Gastrocnemius medialis (tissue), 4 donors: Measurements from ENCODE around the gene STIM1. TPM values are rescaled to one million over a fixed set of nuclear protein-coding genes. Genes with fewer than 3 reads are reported as not detected.

Experiments used
- ATAC-seq, 2 donors: fragments of 150-250 bp; one replicate each; pipeline ENCODE4 v1.9.1; 2016
- DNase-seq, 2 donors: peaks; one replicate each; pipeline ENCODE4 v3.0.0-alpha.2; 2019
- H3K27ac ChIP-seq, 4 donors: fragments of 200-600 bp; sonication (generic); 1 replicate in 1 of 4; 2 replicates in 3 of 4; pipeline ENCODE4 v1.5.1; 2016 to 2018; ENCODE audit warnings: mild to moderate bottlenecking in 2 of 4, moderate library complexity in 1 of 4
- H3K27me3 ChIP-seq, 3 donors: fragments of 200-600 bp; sonication (generic) in 2 of 3; 1 replicate in 1 of 3; 2 replicates in 2 of 3; pipeline versions ENCODE4 v1.5.1 to v1.6.0; 2016 to 2019; ENCODE audit warnings: mild to moderate bottlenecking in 1 of 3, moderate library complexity in 1 of 3
- H3K36me3 ChIP-seq, 2 donors: fragments of 200-600 bp; sonication (generic) in 1 of 2; one replicate each; pipeline ENCODE4 v1.5.1; 2017 to 2018
- H3K4me1 ChIP-seq, 2 donors: fragments of 200-600 bp; sonication (generic) in 1 of 2; one replicate each; pipeline ENCODE4 v1.5.1; 2016 to 2017; ENCODE audit warnings: mild to moderate bottlenecking in 2 of 2
- H3K4me3 ChIP-seq, 4 donors: fragments of 200-600 bp; sonication (generic) in 3 of 4; 1 replicate in 1 of 4; 2 replicates in 3 of 4; pipeline ENCODE4 v1.5.1; 2016 to 2019; ENCODE audit warnings: mild to moderate bottlenecking in 2 of 4
- H3K9me3 ChIP-seq, 3 donors: fragments of 200-600 bp; sonication (generic) in 2 of 3; 1 replicate in 1 of 3; 2 replicates in 2 of 3; pipeline ENCODE4 v1.5.1; 2016 to 2019
- CTCF ChIP-seq, 5 experiments: fragments of 450-650 bp in 3 of 5; fragments of 200-600 bp in 2 of 5; sonication (generic) in 2 of 5; IDR thresholded peaks in 4 of 5; conservative IDR thresholded peaks in 1 of 5; 1 replicate in 4 of 5; 2 replicates in 1 of 5; pipeline ENCODE4 v1.5.1; 2016 to 2019; ENCODE audit warnings: antibody characterized with exemption in 5 of 5, mild to moderate bottlenecking in 3 of 5, moderate library complexity in 3 of 5
- POLR2A ChIP-seq, 2 donors: fragments of 450-650 bp; IDR thresholded peaks; one replicate each; pipeline ENCODE4 v1.6.1; 2017; ENCODE audit warnings: antibody characterized with exemption in 2 of 2, mild to moderate bottlenecking in 2 of 2, moderate library complexity in 2 of 2
- in situ Hi-C, 4 donors: fragments of 200-750 bp; cut with MboI; loops; one replicate each; pipeline versions ENCODE4 v1.15.0 to v1.8.0; 2017; ENCODE audit warnings: low sequenced_read_pairs in 4 of 4
- intact Hi-C: fragments of 100-400 bp; cut with DNase I; formaldehyde crosslinking; loops from one replicate; pipeline ENCODE4 v1.15.1; 2023; ENCODE audit warnings: low total_unique reads
- total RNA-seq, 4 donors: library from RNA; depleted of rRNA; stranded (reverse); fragments of >200 nt; gene quantifications; one replicate each; pipeline versions ENCODE4 v1.1.0 to v1.2.3, GENCODE V29; 2016

STIM1 gene
- total RNA-seq, 4 donors from 2014 or later: 45.9 to 132 (median 87.3) TPM

- ATAC-seq (no peak), DNase-seq (no peak)
- no peak for TF ChIP-seq CTCF (IDR thresholded peaks at IDR 0.05 in 4 of 5, conservative IDR thresholded peaks at IDR 0.05 in 1 of 5)
- no peak for TF ChIP-seq POLR2A (IDR thresholded peaks at IDR 0.05)
- intact Hi-C loops: no loop called here
- Histone ChIP-seq H3K9me3 (no peaks in the 10 kb centered on the region), H3K4me1 (no peaks in the 10 kb centered on the region), H3K27me3 (no peaks in the 10 kb centered on the region), H3K4me3 (no peak overlapping the region), H3K36me3 (peaks cover 5 to 56% of the 10 kb centered on the region in 2 donors), H3K27ac (no peak overlapping the region)
- in situ Hi-C loops: no loop called here
Observed at GRCh38 chr11:4083198-4083597, 227.7 kb downstream of the STIM1 start.

- Histone ChIP-seq H3K4me3 (no peak overlapping the region), H3K36me3 (peaks cover 5 to 64% of the 10 kb centered on the region in 2 donors), H3K27me3 (no peaks in the 10 kb centered on the region), H3K27ac (no peak overlapping the region), H3K9me3 (no peaks in the 10 kb centered on the region), H3K4me1 (no peaks in the 10 kb centered on the region)
- in situ Hi-C loops: no loop called here
- DNase-seq (no peak), ATAC-seq (no peak)
- intact Hi-C loops: no loop called here
- TF ChIP-seq CTCF (IDR thresholded peaks at IDR 0.05 in 4 of 5, conservative IDR thresholded peaks at IDR 0.05 in 1 of 5) (no peak), POLR2A (IDR thresholded peaks at IDR 0.05) (no peak)
Observed at GRCh38 chr11:4084406-4085125, 229.1 kb downstream of the STIM1 start.

GRCh38 chr11:4085575-4085974, 230.1 kb downstream of the STIM1 start:
- no peak for DNase-seq
- no peak overlapping the region for H3K27ac ChIP-seq
- no peaks in the 10 kb centered on the region for H3K4me1 ChIP-seq
- no peaks in the 10 kb centered on the region for H3K27me3 ChIP-seq
- in situ Hi-C loops: no loop called here
- H3K36me3 ChIP-seq: peaks cover 5 to 70% of the 10 kb centered on the region in 2 donors
- no peak for ATAC-seq
- intact Hi-C loops: no loop called here
- H3K9me3 ChIP-seq: no peaks in the 10 kb centered on the region
- TF ChIP-seq CTCF (IDR thresholded peaks at IDR 0.05 in 4 of 5, conservative IDR thresholded peaks at IDR 0.05 in 1 of 5) (no peak), POLR2A (IDR thresholded peaks at IDR 0.05) (no peak)
- H3K4me3 ChIP-seq: no peak overlapping the region

GRCh38 chr11:4086575-4087353, 231.3 kb downstream of the STIM1 start:
- TF ChIP-seq POLR2A (IDR thresholded peaks at IDR 0.05) (no peak), CTCF (IDR thresholded peaks at IDR 0.05 in 4 of 5, conservative IDR thresholded peaks at IDR 0.05 in 1 of 5) (no peak)
- H3K27ac ChIP-seq: no peak overlapping the region
- in situ Hi-C loops (no loop called here), intact Hi-C loops (no loop called here)
- no peaks in the 10 kb centered on the region for H3K27me3 ChIP-seq
- DNase-seq: no peak
- ATAC-seq: no peak
- no peaks in the 10 kb centered on the region for H3K4me1 ChIP-seq
- H3K4me3 ChIP-seq: no peak overlapping the region
- H3K36me3 ChIP-seq: peaks cover 5 to 76% of the 10 kb centered on the region in 2 donors
- H3K9me3 ChIP-seq: no peaks in the 10 kb centered on the region
